ENCODE results near the gene LCLAT1. TPM values are rescaled to one million over a fixed set of nuclear protein-coding genes. Genes with fewer than 3 reads are reported as not detected.

LCLAT1 gene
- 11.6 to 19.3 TPM (median 15.7 TPM) in 5 replicates for total RNA-seq (2022; extraction: Qiagen RNA extraction; ENCODE audit: low read depth)

GRCh38 chr2:30447149-30448045 lies at the start of gene LCLAT1:
LCLAT1 (plus strand) TSS chr2:30447246; CDS start chr2:30525591, 78,345 bp downstream.

Other genes starting within 250 kb of the LCLAT1 start
- gene LBH, start 215.7 kb upstream of the LCLAT1 start, total RNA-seq (2022; extraction: Qiagen RNA extraction; ENCODE audit: low read depth) = 117 to 186 TPM (median 142 TPM) in 5 replicates